ENCODE results near the gene IP6K3.

Gene IP6K3, protein sequence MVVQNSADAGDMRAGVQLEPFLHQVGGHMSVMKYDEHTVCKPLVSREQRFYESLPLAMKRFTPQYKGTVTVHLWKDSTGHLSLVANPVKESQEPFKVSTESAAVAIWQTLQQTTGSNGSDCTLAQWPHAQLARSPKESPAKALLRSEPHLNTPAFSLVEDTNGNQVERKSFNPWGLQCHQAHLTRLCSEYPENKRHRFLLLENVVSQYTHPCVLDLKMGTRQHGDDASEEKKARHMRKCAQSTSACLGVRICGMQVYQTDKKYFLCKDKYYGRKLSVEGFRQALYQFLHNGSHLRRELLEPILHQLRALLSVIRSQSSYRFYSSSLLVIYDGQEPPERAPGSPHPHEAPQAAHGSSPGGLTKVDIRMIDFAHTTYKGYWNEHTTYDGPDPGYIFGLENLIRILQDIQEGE
- 0 reads per million in 2 donors for total RNA-seq

DNA sequence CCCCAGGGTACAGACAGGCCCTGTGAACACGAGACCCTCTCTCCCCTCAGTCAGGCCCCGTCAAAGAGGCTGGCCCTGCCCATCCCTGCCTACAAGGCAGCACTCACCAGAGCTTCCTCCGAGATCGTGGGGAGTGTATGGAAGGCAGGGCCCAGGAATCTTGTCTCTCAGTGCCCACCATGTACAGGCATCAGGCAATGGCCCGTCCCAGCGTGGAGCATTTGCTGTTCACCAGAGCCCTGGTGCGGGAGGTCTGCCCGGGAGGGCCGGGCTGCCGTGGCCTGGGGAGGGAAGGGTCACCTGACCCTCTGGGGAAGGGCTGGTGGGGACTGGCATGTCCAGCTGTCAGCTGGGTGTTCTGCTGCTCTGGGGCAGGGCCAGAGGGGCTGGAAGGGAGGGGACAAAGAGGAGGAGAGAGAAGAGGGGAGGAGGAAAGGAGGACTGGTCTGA lies at the start of gene IP6K3:
Gene IP6K3, minus strand, starts transcription at position 255 of the 450 bp plus-strand sequence. CDS start 11,429 bp downstream, outside the sequence.
- no peak for DNase-seq

DNA sequence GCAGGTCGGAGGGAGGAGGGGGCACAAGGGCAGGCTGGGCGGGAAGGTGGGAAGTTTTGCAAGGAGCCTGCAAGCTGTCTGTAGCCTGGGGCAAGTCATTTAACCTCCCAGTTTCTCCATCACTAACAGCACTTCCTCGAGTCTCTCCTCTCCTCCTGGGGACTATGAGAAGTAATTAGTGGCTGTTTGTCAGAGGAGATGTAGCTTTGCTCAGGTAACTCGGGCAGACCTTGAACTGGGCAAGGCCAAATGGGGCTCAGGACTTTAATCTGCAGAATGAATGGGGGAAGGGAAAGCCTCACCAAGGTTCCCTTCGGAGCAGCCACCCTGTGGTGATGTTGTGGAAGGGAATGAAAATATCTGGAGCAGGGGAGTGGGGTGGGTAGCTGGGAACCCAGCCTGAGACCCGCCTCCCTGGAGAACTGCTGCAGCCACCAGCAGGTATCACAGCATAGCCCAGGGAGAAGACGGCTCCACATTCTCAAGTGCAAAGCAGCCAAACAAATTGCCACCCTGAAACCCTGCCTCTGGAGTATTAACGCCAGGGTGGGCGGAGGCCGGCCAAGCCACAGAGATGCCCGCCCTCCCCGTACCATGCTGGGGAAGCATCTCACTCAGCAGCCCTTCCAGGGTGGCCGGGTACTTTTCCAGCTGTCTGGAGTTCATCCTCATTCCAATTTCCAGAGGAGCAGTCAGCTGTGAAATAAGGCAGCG lies 48.4 kb upstream of the IP6K3 start:
- DNase-seq, result no peak

DNA sequence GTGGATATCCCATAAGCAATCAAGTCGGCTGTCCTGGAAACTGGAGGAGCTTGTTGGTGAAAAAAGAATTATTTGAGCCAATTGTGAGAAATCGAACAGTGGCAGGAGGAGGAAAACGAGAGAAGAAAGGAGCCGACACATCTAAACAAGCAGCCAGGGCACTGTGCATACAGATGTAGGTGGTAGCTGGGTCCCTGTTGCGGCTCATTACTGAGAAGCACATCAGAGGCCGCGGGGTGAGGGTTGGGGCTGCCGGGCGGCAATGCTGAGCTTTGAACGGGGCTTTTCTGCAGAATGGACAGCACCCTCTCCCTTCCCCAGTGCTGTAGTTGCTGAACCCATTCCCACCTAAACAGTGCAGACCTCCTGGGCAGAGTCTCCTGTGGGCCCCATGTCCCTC lies 46.3 kb upstream of the IP6K3 start:
- DNase-seq, result no peak

DNA sequence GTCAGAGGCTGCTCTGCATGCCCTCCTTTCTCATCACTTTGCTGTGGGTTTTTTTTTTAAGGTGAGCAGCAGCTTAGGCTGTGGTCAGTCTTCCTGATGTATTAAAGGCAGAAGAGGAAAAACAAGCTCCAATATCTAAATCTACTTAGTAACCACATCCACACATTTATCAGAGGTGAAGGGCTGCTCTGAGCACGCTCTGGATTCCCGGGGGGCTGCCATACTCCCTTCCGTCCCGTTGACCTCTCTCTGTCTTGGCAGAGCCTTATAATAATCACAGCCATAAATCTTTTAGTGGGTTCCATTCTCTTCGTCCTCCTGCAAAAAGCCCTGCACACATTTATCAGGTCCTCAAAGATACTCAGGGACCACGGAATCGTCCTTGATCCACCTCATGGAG lies 44.9 kb upstream of the IP6K3 start:
- DNase-seq, result no peak

DNA sequence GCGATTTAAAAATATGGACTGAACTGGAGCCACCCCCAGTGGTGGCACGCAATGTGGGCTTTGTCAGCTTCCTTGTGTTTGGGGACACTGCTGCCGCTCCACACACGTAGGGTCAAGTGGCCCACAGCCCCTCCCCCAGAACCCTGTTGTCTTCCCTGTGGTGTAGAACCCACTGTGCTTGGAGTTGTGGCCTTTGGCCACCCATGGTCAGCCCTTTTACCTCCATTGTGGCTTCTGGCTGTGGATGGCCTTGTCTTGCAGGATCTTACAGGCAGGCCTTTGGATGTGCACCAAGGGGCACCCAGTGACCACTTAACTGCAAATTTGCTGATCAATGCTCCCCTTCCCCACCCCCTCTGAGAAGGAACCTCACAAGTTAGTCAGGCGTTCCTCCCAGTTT lies 44.2 kb upstream of the IP6K3 start:
- no peak for DNase-seq

DNA sequence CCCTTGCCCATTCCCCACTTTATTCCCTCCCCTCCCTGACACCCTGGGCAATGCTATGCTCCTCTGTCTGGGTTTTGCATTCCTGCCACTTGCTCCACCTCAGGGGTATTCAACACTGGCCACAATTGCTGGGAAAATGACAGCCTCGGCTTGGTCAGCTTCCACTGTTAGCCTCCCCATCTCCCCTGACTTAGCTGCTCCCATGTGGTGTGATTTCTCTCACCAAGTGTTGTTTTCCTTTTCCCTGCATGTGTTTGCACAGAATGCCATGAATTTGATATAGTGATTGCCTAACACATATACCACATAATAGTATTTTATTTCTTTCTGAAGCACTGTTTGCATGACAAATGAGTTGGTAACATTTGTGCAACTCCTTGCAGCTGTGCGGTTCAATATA lies 43.7 kb upstream of the IP6K3 start:
- no peak for DNase-seq

DNA sequence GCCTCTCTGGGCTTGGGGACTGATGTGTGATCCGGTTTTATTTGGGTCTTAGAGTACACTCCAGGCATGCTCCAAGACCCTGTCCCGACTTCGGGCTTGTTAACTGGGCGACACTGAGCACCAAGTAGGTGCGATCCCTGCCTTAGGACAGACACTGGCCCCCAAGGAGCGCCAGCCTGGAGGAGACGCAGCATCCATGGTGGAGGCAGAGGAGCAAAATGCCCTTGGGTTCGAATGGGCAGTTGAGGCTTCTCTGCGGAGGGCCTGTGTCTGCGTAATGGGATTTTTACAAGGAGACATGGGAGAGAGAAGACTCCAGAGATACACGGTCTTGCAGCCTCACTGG lies 42.8 kb upstream of the IP6K3 start:
- no peak for DNase-seq

DNA sequence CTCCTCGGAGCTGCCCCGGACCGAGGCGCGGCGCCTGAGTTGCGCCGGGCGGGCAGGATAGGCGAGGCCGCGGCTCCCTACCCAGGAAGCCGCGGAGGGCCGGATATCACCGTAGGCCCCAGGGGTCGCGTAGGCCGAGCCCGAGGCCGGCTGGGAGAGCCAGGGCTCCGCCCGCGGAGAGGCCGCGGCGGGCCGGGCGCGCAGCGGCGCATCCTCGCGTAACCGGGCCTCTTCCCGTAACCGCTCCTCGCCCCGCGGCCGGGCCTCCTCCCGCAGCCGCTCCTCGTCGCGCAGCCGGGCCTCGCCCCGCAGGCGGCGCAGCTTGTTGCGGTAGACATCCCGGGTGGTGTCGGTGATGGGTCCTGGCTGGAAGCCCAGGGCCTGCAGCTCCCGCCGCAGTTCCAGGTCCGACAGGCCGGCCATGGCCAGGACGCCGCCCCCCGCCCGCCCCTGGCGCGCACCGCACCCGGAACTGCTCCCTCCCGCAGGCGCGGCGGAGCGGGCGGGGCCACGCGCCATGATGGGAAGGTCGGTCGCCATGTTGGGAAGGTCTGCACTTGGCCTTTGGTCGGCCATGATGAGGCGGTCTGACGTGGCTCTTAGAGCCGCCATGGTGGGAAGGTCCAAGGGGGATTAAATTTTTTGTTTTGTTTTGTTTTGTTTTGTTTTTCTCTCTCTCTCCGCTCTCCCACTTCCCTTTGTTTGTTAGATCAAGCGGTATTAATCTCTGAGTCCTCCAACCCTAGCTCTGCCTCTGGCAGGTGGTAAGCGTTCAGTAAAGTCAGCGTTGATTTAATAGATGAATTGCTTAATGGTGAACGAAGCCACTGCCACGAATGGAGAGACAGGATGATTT lies 42.2 kb upstream of the IP6K3 start, which contains the start of gene LEMD2:
Gene LEMD2, minus strand, starts transcription at position 437 of the 856 bp plus-strand sequence. Its CDS starts 14 bp downstream, at position 423.
- DNase-seq, result peak; percentile 83

DNA sequence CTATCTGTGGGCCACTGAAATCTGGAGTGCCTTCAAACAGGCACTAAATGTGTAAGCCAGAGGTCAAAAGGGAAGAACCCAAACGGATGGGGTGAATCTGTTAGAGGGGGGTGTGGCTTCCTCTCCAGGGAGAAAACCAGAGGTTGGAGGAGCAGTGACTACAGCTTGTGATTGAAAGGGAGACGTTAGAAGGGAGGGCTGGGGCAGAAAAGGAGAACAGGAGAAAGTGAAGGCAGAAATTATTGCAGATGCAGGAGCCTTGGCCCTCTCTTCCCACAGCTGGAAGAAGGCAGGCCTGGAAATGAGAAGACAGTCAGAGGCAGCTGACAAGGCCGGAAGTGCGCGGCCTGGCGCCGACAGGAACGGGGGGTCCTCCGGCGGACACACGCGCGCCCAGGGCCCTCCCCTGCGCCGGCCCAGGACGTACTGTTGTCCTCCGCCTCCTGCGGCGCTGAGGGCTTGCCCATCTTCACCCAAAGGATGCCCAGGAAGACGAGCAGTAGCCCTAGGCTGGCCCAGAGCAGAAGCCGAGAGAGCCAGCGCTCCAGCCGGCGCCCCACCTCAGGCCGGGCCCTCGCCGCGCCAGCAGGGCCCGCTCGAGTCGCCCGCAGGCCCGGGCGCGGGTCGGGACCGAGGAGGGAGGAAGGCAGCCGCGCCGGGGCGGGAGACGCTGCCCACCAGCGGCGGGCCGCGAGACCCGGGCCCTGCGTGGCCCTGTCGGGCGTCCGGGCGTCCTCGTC lies 41.4 kb upstream of the IP6K3 start:
- peak; percentile 52 for DNase-seq

DNA sequence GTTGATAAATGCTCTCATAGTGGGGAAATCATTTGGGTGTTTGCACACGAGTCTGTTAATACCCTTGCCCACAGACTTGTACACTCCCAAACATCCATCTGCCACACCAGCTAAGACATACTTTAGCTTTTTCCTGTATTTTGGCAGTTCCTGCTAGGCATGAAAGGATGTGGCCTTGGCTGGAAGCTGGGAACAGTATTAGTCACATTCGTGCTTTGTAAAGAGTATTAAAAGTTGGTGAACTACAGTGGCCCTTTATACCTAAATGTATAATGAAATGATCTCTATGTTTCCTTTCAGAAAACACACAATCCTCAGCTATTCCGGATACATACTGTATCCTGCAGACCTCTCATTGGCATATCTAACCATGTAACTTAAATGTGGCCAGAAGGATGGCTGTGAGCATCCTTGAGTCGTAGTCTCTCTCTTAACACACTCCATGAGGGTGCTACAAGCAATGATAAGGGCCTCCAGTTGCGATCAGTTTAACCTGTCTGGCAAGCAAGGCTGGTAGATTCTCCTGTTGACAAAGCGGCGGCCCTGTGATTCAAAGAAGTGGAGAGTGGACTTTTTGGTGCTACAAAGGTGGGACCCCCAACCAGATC lies 40.7 kb upstream of the IP6K3 start:
- DNase-seq, result no peak

DNA sequence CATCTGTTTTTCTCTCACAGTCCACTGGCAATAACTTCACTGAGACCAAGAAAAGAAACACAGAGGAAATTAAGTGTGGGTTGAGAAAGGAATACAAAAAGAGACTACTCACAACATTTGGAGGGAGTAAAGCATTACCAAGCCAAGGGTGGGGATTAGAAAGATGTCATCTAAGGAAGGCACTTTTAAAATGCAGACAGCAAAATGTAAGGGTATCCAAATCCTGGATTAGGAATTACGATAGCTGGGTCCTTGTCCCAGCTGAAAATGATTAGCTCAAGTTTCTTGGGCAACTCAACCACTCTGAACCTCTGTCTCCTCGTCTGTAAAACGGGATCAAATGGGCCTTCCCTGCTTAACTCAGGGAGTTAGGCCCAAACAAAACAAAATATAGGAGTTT lies 40.0 kb upstream of the IP6K3 start:
- DNase-seq, result no peak

DNA sequence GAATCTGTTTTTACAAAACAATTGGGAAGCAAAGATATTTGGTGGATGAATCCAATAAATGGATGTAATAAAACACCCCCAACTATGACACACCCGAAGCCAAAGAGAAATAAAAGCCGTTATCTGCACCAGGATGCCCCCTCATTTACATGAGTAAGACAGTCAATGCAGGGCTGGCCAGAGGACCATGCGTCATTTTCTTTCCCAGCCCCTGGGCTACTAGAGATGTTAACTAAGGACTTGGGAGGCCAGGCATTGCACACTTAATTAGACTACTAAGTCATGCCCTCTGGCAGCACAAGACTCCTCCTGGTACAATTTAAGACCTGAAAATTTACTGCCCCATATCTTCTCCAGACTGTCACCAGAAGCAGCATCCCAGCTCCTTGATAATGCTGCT lies 39.1 kb upstream of the IP6K3 start:
- DNase-seq, result no peak

DNA sequence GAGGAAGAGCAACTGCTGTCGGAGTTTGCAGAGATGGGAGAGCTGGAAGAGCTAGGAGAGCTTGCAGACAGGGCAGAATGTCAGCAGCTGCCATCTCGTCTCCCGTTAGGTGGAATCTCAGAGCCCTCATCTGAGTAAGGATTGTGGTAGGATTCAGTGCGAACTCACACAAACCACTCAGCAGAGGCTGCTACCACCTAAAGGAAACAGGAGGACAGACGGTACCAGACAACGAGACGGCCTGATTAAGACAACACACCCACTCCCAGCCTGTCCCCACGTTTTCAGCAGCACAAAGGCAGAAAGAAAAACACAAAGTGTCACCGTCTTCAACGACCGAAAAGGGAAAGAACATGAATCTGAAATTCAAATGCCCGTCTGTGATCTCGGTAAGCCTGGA lies 38.1 kb upstream of the IP6K3 start:
- no peak for DNase-seq

DNA sequence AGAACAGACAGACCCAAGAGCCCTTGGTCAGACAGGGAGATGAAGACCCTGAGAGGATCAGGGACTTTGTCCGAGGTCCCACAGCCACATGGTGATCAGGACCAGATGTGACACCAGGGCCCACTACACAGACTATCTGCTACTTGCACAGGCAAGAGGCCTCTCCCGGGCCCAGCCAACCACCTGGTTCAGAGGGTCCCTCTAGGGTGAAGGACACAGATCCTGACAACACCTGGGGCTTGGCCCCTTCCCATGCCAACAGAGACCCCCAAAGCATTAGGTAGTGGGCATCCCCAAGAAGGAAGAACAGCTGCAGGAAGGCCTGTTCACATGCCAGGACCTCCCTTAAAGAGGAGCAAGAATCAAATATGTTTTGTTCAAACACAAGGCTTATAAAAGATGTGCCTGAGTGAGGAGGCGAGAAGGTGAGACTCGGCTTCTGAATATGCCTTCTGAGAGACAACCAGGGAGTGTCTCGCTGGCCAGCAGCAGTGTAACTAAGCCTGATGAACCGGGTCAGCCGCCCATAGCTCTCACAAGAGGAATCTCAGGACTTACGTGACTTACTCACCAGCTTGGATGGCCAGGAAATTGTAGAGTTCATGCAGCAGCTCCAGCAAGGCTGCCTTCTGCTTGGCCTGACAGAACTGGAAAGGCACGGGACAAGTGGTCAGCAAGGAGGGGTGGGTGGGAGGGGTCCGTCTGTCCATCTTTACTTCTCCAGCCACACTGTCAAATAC lies 37.2 kb upstream of the IP6K3 start:
- no peak for DNase-seq

DNA sequence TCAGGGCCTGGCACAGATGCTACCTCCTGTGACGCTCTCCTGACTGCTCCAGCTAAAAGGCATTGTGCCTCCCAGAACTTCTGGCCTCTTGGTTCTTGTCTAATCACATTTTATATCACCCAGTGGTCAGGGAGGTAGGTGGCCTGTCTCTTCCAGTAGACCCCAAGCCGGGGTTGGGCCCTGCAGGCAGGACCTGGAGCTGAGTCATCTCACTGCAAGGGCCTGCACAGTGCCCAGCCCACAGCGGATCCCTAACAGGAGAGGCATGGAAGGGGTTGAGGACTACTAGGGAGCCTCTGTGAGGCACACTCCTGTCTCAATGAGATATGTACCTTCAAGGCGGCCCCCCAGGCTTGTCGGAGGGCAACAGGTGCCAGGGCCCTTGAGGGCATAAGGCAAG lies 35.9 kb upstream of the IP6K3 start:
- no peak for DNase-seq

DNA sequence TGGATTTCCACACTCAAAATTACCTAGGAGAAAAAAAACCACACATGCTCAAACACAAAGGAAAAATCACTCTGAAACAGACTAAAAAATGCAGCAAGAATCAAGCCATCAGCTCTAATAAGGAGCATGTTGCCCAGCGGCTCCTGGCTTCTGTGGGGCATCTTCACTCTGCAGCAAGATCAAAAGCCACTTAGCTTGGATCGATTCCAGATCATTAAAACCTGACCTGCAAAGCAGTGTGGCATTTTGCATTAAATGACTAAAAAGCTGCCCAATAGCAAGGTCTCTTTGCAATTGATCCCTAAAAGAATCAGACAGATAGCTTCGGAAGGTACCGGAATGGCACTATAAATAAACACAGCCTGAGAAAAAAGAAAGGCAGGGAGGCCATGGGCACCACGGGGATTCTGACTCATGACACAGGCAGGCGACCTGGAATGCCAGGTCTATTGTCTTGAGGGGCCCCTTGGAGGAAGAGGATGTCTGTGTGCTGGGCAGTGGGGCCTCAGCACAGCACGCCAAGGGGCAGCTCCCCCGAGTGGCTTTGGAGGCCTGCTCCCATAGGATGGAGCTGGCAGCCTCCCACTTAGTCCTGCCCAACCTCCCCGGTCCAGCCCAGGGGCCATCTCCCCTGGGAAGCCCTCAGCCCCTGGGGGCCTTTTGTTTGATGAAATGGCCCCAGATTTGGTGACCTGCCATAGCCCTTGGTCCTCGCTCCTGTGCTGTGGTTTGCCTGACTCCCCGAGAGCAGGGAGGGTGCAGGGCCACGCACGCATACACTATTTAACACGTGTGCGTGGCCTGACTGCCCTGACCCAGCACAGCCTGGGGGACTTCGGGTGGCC lies 34.6 kb upstream of the IP6K3 start:
- no peak for DNase-seq

DNA sequence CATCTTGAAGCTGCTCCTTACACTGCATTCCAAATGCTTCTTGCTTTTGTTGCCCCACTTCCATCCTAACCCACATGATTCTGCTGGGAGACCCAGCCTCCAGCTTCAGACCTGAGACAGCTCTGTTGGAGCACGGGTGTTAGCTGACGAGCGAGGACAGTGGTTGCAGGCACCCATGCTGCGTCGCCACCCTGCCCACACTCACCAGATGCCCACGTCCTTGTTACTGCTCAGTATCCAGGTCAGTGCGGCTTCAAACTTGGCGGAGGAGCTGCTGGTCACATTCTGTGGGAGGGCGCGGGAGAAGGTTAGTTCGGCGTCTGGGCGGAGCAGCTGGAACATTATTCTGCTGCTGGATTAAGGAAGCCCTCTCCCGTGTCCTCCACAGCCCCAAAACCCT lies 33.2 kb upstream of the IP6K3 start:
- DNase-seq, result no peak

DNA sequence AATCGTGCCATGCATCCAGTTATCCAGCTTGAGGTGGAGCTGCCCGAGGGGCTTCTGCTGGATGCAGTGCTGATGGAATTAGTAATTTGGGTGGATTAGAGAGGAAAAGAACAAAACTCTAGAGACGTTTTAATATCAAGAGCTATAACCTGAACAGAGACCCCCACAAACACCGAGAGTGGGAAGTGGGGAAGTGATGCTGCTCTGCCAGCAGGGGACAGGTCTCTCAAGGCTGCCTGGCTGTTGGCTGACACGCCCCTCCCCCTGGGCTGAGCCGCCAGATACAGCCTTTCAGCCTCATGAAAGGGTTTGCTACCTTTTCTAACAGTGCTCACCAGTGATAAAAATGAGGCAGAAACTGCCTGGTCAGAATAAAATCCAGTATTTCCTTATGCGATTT lies 32.6 kb upstream of the IP6K3 start:
- no peak for DNase-seq

DNA sequence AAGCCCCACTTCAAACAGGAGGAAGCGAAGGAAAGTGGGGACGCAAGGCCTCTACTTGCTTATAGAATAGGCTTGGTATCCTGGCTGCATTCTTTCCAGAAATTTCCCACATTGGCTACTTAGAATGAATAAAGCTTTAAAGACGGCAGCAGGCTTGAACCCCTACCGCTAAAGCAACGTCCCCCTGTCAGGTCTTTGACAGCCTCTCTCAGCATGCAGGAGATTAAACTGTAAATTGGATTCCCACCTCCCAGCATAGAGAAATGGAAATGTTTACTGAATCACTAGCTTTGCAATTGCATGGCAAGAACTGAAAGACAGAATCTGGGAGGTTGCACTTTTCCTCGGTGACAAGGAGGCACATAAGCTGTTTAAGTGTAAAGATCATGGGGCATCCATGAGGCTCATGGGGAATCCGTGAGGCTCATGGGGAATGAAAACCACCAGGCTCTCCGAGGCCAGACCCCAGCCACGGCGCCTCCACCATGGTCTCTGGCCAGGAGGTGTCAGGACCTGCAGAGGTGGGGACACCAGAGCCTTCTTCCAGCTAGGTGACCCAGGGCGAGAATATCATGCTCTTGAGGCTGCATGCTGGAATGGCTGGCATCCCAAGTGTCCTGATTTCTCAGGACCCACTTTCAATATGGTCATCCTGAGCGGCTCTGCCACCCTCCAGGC lies 31.9 kb upstream of the IP6K3 start:
- DNase-seq, result no peak

All from activated gamma-delta T cell (primary cell).